HL-60/S4 treated with retinoic acid at 250 ng/mL for 4 days and 3 days (cell line): ENCODE results near the gene ROBO1.

ENCODE experiments used
- in situ Hi-C: fragments of 300-500 bp; cut with MboI; formaldehyde crosslinking; loops from 2 replicates; pipeline ENCODE4 v1.7.0; 2022; ENCODE audit warnings: low sequenced_read_pairs

The ROBO1 gene

DNA sequence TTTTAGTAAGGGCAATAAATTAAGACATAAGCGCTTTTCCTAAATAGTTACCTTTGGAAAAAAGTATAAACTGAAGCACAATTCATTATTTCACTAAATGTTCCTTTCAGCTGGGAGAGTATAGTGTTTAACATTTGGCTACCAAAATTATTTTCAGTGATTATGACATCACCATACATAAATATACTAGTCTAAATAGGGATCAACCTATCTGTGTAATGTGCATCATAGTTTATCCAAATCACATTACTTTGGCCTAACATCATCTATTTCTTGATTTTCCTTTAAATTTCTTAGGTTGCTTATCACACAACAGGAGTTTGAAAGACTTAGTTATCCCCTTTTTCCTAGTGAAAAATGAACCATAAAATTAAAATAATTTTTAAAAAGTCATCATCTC is 738.9 kb downstream of the ROBO1 start:
- in situ Hi-C loops: loop anchor here (25.0 kb wide), 1 partner anchor 367 kb away; no protein-coding TSS in a partner anchor

DNA sequence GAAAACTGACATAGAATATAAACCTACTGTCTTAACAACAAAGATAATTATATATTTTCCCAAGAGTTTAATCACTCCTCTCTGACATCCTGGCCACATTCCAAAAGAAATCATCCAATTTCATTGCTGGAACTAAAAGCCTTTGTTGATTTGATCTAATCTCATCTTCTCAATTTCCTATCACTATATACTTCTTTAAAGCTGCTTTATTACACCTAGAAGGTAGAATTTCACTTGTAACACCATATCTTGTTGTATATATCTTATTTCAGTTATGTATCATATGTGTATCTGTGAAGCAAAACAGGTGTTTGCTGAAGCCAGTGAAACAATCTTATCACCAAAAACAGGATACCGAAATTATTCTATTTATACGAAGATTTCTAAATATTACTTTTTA is 740.2 kb downstream of the ROBO1 start:
- in situ Hi-C loops: loop anchor here (25.0 kb wide), 1 partner anchor 365 kb away; no protein-coding TSS in a partner anchor

DNA sequence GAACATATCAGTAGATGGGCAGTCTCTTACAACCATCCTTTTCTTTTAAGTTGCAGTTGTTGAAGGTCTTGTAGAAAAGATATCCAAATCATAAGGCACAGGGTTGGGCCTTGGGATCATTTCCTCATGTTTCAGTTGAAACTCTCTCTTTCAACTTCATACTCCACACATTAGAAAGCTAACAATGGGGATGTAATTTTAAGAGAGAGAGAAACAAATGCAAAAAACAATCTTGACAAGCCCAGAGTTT is 747.9 kb downstream of the ROBO1 start:
- in situ Hi-C loops: no loop called here

DNA sequence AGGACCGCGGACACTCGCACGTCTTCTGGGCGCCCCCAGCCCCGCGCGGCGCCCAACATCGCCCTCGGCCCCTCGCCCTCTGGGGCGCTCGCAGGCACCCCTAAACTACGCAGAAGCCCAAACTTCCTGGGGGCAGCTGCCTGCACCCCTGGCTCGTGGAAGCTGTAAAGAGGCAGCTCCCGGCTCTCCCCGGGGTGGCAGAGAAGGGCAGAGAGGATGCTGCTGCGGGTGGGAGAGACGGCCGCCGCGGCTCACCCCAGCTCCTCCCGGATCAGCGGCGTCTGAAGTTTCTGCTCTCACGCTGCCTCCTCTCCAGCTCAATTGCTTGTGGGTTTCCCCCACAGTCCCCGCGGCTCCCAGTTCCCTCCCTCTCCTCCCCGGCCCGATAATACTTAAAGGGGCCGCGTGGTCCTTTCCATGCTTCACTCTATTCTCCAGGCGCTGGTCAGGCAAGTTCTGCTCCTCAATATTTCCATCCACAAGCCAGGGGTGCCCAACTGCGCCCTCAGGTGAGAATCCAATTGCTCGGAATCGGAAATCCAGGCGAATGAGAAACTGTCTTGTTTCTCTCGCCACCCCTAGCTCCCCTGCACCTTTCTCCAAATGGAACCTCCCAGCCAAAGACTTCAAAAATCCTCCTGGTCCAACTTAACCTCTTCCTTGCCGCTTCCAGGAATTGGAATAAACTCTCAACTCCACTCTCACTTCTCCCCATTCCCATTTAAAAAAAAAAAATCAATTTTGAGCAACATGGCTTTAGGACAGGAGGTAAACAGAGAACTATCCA is 748.5 kb downstream of the ROBO1 start:
- in situ Hi-C loops: no loop called here

DNA sequence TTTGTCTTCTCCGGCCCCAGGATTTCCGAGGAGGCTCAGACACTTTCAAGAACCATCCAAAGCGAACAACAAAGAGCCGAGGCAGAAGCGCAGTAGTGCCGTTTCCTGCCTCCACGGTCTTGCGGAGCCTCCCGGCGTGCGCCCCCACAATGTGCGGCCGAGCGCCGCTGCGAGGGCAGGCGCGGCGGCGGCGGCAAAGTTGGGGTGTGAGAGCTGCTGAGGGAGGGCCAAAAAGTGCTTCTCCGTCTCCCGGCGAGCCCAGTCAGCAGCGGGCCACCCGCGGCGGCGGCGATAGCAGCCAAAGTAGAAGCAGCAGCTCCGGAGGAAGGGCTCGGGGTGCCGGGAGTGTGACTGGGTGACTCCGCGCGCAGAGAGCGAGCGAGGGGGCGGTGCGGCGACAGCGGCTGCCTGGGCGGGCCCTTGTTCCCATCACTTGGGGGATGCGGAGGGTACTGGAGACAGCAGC is 749.1 kb downstream of the ROBO1 start:
- in situ Hi-C loops: no loop called here

DNA sequence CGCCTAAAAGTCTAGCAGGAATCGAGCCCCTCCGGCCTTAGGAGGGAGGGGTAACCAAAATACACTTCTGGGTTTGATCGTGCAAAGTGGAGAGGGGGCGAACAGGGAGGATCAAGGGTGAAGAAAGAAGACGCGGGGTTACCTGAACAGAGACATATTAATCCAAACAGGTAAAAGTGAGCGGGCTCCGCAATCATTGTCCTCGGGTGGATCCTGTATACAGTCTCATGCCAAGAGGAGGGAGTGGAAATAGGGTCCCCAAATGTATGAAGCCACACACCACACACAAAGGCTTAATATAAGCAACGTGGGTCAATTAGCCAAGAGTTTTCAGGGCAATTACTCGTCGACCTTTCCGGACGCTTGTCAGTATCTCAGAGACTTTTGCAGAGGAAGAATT is 749.5 kb downstream of the ROBO1 start:
- in situ Hi-C loops: no loop called here

DNA sequence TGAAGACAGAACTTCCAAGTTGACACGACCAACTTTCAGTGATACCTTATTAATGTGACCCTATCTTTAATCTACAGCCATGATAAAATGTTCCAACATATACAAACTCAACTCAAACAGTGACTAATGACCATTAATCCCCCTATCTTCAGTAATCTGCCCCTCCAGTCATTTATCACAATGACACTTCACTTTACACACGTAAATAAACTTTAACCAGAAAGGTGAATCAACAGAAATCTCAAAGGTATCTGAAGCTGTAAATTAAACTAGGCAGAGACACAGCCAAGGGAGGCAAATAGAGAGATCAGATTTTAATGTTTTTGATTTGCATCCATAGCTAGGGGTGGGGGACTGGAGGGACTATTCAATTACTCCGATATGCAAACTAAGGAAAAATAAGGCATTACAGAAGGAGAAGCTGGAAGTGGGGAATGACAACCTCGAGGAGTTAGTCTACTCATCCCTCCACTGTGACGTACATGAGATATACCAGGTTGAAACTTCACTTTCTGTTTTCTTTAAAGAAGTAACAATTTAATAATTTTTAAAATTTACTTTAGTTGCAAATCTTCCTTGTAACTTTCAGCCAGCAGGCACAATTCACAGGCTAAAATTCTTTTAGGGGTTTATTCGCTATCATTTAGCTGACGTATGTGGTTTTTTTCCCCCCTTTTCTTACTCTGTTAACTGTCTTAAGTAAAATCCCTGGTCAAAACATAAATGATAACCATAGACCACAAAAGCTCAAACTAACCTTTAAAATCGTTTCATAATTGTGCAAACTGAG is 751.0 kb downstream of the ROBO1 start:
- in situ Hi-C loops: no loop called here

DNA sequence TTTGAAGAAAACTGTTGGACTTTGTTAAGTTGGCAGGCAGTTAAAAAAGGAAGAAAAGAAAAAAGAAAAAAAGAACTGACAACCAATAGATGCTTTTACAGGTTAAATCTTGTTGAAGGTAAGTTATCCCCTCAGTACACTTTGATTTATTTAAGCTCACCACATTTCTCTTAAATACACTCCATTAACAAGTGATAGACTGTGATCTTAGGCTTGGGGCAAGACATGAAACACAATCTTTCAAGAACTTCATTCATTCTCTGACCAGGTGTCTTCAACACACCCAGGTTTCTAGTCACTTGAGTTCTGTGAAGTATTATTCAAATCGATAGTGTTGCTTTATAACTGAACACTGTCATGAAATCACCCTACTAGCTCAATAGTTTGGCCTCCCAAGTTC is 751.9 kb downstream of the ROBO1 start:
- in situ Hi-C loops: no loop called here

DNA sequence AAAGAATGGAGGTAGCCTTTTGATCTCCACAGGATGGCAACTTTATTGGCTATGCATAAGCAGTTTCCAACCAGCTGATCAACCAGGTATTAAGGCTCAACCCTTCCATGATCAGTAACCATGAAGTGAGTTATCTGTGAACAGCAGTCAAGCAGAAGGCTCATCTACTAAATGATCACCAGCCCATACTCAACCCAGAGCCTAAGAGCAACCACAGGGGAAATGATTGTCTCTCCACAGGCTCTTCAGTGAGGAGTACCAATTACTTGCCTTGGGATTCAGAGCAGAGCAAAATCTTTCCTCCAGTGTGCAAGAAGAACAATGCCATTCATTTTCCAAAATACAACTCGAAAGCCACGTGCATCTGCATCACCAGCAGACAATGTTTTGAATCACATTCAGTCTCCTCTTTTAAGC is 754.8 kb downstream of the ROBO1 start:
- in situ Hi-C loops: no loop called here

DNA sequence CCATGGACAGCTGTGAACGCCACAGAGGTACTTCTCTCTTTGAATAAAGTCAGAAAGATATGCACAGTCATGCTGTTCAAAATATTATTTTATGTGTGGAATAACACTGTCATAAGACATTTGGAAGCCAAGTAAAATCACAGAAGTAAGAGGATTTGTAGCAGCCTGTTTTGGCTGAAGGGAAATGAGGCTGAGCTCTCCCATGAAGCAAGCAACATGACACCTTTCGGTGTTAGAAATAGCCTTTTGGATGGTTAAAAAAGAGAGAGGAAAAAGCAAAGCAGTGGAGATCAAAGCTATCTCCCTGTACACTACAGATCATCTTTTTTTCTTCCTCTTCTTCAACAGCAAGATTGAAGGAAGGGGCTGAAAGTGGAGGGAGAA is 755.3 kb downstream of the ROBO1 start:
- in situ Hi-C loops: no loop called here

DNA sequence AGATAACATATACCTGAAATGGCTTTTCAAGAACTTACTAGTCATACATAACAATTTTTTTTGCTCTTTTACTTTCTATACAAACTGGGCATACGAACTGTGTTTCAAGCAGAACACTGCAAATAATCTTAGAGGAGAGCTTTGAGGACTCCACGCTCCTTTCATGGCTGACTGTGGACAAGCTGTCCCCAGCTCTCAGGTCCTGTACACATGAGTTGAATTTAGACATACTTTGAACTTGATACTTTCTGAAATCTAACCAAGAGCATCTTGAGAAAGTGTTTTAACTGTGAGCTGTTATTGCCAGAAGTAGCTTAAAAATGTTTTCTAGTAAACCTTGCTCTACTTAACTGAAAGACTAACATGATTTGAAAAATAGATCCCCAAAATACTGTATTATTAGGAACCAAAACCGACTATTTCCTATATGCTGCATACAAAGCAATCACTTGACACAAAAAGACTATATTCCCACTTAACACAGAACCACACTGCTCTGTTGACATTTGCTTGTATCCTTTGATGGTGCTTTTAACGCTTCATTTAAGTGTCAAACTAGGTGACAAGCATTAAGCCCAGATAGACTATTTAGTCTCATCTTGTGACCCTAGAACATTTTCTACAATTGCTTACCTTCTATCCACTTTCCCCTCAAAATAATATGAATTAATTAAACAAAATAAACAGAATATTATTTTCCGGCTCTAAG is 755.8 kb downstream of the ROBO1 start:
- in situ Hi-C loops: no loop called here

DNA sequence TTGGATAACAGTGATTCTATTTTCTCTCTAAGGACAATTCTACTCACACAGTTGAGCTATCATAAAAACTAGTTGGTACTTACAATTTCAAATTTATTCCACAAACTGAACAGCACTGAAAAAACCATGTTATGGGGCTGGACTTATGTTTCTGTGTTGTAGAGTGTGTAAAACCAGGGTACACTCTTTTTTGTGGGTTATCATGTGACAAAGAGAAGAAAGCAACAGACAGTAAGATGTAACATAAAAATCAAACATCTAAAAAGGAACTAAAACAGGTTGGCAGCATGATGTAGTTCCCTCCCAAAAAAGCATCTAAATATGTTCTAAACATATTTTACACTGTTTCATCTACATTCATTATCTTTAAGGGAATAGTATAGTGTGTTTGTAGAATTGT is 757.9 kb downstream of the ROBO1 start:
- in situ Hi-C loops: no loop called here

DNA sequence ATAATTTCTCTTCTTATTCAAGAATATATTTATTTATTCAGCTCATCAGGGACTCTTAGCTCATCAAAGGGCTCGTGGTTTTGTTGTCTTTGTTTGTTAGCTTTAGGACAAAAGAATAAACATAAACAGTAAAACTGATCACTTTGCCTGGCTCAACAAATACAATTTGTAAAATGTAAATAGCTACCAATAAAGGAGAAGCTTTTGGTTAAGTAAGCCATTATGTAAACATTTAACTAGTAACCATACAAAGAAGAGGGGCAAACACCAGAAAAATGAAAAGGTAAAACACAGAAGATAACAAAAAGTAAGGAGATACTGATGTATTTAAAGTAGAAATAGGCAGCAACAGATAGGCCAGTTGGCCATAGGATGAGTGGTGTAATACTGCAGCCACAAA is 761.7 kb downstream of the ROBO1 start:
- in situ Hi-C loops: no loop called here

DNA sequence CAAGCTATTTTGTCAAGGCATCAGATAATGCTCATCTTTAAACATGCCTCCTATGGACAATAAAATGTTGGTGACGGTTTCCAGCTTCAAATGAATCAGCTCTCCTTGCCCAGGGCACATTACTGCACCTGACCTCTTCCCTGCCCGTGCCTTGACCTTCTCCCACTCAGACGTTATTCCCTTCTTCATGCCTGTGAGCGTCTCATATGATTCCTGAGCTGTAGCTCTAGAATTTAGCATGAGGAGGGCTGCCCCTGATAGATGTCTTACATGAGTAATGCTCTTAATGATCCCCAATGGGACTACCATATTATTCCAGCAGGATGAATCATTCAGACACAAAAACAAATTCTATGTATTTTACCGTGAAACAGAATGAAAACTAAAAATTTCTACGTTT is 762.7 kb downstream of the ROBO1 start:
- in situ Hi-C loops: no loop called here

DNA sequence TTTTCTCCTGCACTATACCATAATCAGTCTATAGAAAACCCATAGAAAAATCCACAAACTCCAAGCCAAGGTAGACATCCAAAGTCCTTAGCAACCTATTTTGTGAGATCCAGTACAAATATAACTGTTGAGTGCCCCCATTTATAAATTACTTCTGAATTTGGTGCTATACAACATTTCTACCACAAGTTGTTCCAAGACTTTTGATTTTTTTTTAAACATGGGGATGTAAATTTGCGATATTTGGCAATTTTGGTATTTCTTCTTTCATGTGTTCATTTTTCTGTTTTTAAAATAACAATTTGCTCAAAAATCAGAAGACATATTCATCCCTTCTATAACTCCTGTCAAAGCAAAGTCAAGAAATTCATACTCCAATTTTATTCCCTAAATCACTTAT is 763.8 kb downstream of the ROBO1 start:
- in situ Hi-C loops: no loop called here

DNA sequence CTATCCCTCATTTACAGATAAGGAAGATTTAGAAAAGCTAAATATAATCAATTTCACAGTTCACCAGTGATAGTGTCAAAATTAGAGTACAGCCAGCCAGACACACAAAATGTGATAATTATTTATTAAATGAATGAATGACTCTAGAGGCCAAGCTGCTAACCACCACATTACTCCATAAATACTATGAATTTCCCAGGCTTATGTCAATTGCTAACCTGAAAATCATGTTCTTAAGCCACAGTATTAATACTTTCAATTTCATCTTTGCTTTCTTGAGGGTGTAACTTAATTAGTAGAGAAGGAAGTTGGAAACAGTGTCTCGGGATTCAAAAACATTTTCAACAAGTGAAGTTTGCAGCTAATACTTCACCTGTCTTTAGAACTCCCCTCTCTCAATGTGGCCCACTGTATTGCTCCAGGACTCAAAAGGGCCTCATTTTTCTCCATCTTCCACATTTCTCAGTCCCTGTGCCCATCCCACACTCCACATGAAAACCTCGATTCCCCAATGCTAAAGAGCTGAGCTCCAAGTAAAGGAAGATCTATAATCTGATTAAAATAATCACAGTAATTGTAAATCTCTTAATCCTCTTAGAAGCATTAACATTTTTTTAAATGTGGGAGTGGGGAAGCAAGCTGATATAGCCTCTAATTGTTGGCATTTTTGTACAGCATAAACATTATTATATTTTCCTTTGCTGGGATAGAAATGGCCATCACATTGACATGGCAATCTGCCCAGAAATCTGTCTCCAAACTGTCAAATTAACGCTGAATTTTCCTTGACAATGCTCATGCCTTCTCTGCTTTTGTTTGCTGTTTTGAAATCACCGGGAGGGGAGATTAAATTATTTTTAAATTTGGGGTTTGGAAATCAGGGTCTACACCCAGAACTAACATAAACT is 765.1 kb downstream of the ROBO1 start:
- in situ Hi-C loops: no loop called here

DNA sequence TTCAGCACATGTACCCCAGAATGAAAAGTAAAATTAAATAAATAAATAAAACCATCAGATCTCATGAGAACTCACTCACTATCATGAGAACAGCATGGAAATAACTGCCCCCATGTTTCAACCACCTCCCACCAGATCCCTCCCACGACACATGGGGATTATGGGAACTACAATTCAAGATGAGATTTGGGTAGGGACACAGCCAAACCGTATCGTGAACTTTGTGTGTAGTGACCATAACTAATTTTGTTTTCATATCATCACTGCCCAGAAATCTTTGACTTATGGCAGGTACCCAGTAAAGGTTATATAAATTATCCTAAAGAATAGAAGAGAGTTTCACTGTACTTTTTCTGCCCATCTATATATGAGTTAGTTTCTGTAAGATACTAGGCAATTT is 766.5 kb downstream of the ROBO1 start:
- in situ Hi-C loops: no loop called here

DNA sequence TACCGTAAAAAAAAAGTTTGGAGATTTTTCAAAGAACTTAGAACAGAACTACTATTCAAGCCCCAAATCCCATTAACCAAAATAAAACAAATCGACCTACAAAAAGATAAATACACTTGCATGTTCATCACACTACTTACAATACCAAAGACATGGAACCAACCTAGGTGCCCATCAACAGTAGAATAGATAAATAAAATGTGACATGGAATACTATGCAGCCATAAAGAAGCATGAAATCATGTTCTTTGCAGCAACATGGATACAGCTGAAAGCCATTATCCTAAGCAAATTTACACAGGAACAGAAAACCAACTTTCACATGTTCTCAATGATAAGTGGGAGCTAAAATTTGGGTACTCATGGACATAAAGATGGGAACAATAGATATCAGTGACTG is 768.7 kb downstream of the ROBO1 start:
- in situ Hi-C loops: no loop called here

DNA sequence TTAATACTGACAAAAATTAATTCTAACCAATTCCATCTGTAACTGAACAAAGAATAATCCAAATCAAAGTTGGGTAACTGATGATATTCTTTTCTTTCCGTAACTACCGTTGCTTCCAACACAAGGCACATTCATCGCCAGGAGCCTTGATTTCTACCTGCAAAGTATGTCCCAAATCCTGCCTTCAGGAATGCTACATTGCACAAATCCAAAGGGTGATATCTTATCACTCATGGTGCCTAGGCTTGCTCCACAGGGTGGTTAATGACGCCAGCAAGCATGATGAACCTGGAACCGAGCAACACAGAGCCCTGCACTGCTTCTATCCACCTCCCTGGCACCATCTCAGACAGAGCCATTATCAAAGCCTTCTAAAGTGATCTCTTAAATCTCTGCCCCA is 772.7 kb downstream of the ROBO1 start:
- in situ Hi-C loops: no loop called here

DNA sequence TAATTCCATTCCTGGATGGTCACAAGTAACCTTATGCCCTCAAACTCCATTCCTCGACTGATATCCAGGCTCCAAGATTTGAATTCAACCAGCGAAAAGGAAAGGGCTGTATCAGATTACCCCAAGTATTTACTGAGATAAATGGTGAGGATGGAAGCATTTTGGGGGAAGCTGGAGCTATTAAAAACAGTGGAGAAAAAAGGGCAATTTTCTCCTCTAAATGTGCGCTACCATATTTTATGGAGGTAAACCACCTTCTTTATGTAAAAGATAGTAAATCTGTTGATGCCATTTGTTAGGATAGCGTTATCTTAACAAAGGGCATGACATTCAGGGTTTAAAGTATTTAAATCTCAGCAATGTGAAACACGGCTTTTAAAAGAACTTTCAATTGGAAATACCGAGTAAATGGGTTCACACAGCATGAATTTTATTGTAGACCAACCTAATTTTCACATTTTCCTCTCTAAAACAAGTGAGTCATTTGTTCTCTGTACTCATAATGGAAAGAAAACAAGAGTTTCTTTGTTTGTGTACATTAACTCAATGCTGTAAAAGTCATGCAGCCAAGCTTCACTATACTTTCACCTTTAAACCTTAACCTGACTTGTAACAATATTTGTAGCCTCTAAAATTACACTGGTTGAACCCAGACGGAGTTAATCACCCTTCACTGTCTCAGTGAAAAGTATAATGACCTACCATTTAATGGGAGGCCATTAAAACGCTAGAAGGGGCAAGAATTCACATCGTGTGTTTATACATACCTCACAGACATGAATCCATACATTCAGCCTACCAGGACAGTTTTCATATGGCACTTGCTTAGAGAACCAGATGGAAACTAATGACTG is 773.4 kb downstream of the ROBO1 start:
- in situ Hi-C loops: no loop called here
